Measurements from ENCODE around the gene RPL38. TPM values are rescaled to one million over a fixed set of nuclear protein-coding genes. Genes with fewer than 3 reads are reported as not detected.
A peak's percentile ranks its signal among the peaks of the same experiment; 100 is the strongest.

RPL38 gene
- total and polyA plus RNA-seq, 12 donors, result 661 to 2,186 (median 739) TPM

GRCh38 chr17:74241847-74242246, 38.4 kb downstream of the RPL38 start:
- Histone ChIP-seq H3K4me1 (peaks cover 14 to 62% (median 46%) of the 10 kb centered on the region in 9 donors), H3K9me3 (no peaks in the 10 kb centered on the region), H3K36me3 (peaks cover 0 to 26% (median 0%) of the 10 kb centered on the region in 9 donors), H3K27ac (peak overlapping the region in 7 of 10 donors; percentile 3 to 83 (median 49)), H3K4me3 (no peak overlapping the region), H3K27me3 (no peaks in the 10 kb centered on the region)
- no peak for DNase-seq
- WGBS, 2 donors, result 68 to 69% methylated on average over 2 of the region's 2 CpGs
- intact Hi-C loops (cut with DNase I), result loop anchor here in 2 of 10 donors (2.0 to 5.0 kb wide), 2 partner anchors 29 to 40 kb away; partner anchors contain the start of genes RPL38 (in 1 of the 2) and TTYH2 (in 1 of the 2)
- no peak for TF ChIP-seq CTCF (IDR thresholded peaks at IDR 0.05)
- peak in 1 of 8 donors; percentile 32 for ATAC-seq

GRCh38 chr17:74243013-74243755, 39.7 kb downstream of the RPL38 start:
- Histone ChIP-seq H3K4me3 (no peak overlapping the region), H3K9me3 (no peaks in the 10 kb centered on the region), H3K27me3 (no peaks in the 10 kb centered on the region), H3K27ac (peak overlapping the region in 8 of 10 donors; percentile 29 to 77 (median 58)), H3K36me3 (peaks cover 0 to 22% (median 0%) of the 10 kb centered on the region in 9 donors), H3K4me1 (peaks cover 14 to 62% (median 44%) of the 10 kb centered on the region in 9 donors)
- intact Hi-C loops (cut with DNase I), result loop anchor here in 1 of 10 donors (5.0 kb wide), 1 partner anchor 41 kb away; the partner anchor contains the start of gene RPL38
- WGBS, 2 donors, result 55 to 57% methylated on average over 13 of the region's 13 CpGs
- peak; percentile 67 to 89 (median 82) for ATAC-seq
- DNase-seq, result peak; percentile 64 to 80
- no peak for TF ChIP-seq CTCF (IDR thresholded peaks at IDR 0.05)

- Histone ChIP-seq H3K9me3 (no peaks in the 10 kb centered on the region), H3K4me1 (peaks cover 14 to 60% (median 43%) of the 10 kb centered on the region in 9 donors), H3K36me3 (peaks cover 0 to 22% (median 0%) of the 10 kb centered on the region in 9 donors), H3K27ac (peak overlapping the region in 7 of 10 donors; percentile 18 to 77 (median 59)), H3K27me3 (no peaks in the 10 kb centered on the region), H3K4me3 (no peak overlapping the region)
- ATAC-seq, result no peak
- WGBS, 2 donors, result 92 to 97% methylated on average over 10 of the region's 10 CpGs
- no peak for DNase-seq
- intact Hi-C loops (cut with DNase I), result loop anchor here in 2 of 10 donors (2.0 to 5.0 kb wide), 2 partner anchors 29 to 42 kb away; partner anchors contain the start of gene RPL38 (in 1 of the 2)
- no peak for TF ChIP-seq CTCF (IDR thresholded peaks at IDR 0.05)
These were observed 40.6 kb downstream of the RPL38 start for GRCh38 chr17:74244128-74244527.

GRCh38 chr17:74244548-74244947, 41.1 kb downstream of the RPL38 start:
- intact Hi-C loops (cut with DNase I), result loop anchor here in 2 of 10 donors (2.0 to 5.0 kb wide), 2 partner anchors 30 to 42 kb away; partner anchors contain the start of gene RPL38 (in 1 of the 2)
- TF ChIP-seq CTCF (IDR thresholded peaks at IDR 0.05), result no peak
- Histone ChIP-seq H3K4me3 (no peak overlapping the region), H3K27me3 (no peaks in the 10 kb centered on the region), H3K4me1 (peaks cover 14 to 56% (median 43%) of the 10 kb centered on the region in 9 donors), H3K27ac (peak overlapping the region in 3 of 10 donors; percentile 64 to 77 (median 67)), H3K9me3 (no peaks in the 10 kb centered on the region), H3K36me3 (peaks cover 0 to 22% (median 0%) of the 10 kb centered on the region in 9 donors)
- WGBS, 2 donors, result 64 to 67% methylated on average over 6 of the region's 6 CpGs
- ATAC-seq (peak in 4 of 8 donors; percentile 11 to 62 (median 20)), DNase-seq (no peak)

Data from heart right ventricle (tissue), 16 donors.